CD4-positive, alpha-beta T cell (primary cell): ENCODE data around the gene TM2D1. TPM values are rescaled to one million over a fixed set of nuclear protein-coding genes. Genes with fewer than 3 reads are reported as not detected.

Source experiments
- ATAC-seq: fragments of 200-7000 bp; cut with Tn5 transposase; one replicate; pipeline ENCODE4 v1.10.0; 2022; ENCODE audit warnings: mild to moderate bottlenecking; ENCODE audit not compliant: poor library complexity
- CTCF ChIA-PET: fragments of 350-600 bp; sonication (Branson Sonifier 250); formaldehyde crosslinking; loops from one replicate; lab custom pipeline; 2021; ENCODE audit warnings: antibody characterized with exemption, inconsistent platforms; lab: Charles Lee
- POLR2A ChIA-PET: fragments of 350-600 bp; sonication (Branson Sonifier 250); formaldehyde crosslinking; loops from one replicate; lab custom pipeline; 2021; ENCODE audit warnings: antibody characterized with exemption, inconsistent platforms; lab: Charles Lee
- DNase-seq, 14 experiments: peaks; one replicate each; pipeline ENCODE4 v3.0.0-alpha.2; 2013 to 2020; ENCODE audit warnings: mixed read lengths in 2 of 14
- H3K27ac ChIP-seq, 2 donors: one replicate each; pipeline versions ENCODE4 v1.5.1 to v1.7.0; 2013; ENCODE audit warnings: low read length in 2 of 2, low read depth in 1 of 2, mild to moderate bottlenecking in 1 of 2
- H3K27me3 ChIP-seq, 2 experiments: 1 replicate in 1 of 2; 2 replicates in 1 of 2; pipeline versions ENCODE4 v1.6.1 to v1.7.0; 2013; ENCODE audit warnings: low read length in 2 of 2, control low read depth in 1 of 2, mild to moderate bottlenecking in 1 of 2, moderate library complexity in 1 of 2; ENCODE audit not compliant: insufficient read depth in 2 of 2, control insufficient read depth in 1 of 2
- H3K36me3 ChIP-seq: one replicate; pipeline ENCODE4 v1.6.1; 2013; ENCODE audit warnings: low read length, control low read depth; ENCODE audit not compliant: insufficient read depth
- H3K4me1 ChIP-seq: one replicate; pipeline ENCODE4 v1.6.1; 2013; ENCODE audit warnings: low read length, control low read depth; ENCODE audit not compliant: insufficient read depth
- H3K4me3 ChIP-seq: one replicate; pipeline ENCODE4 v1.5.1; 2013; ENCODE audit warnings: mild to moderate bottlenecking, low read length, moderate library complexity
- H3K9me3 ChIP-seq, 2 experiments: 1 replicate in 1 of 2; 2 replicates in 1 of 2; pipeline versions ENCODE4 v1.6.1 to v1.7.0; 2013; ENCODE audit warnings: low read length in 2 of 2, mild to moderate bottlenecking in 2 of 2, control low read depth in 1 of 2, moderate library complexity in 1 of 2; ENCODE audit not compliant: control insufficient read depth in 1 of 2, insufficient read depth in 1 of 2
- H3K27ac Mint-ChIP-seq: one replicate; pipeline ENCODE4 v1.8.0; 2020; ENCODE audit warnings: mixed read lengths
- H3K27me3 Mint-ChIP-seq: one replicate; pipeline ENCODE4 v1.8.0; 2021; ENCODE audit warnings: mixed read lengths
- H3K36me3 Mint-ChIP-seq: one replicate; pipeline ENCODE4 v1.8.0; 2021; ENCODE audit warnings: low read depth, mixed read lengths
- H3K4me1 Mint-ChIP-seq: one replicate; pipeline ENCODE4 v1.8.0; 2021; ENCODE audit warnings: low read depth, mixed read lengths
- H3K4me3 Mint-ChIP-seq: one replicate; pipeline ENCODE4 v1.8.0; 2020; ENCODE audit warnings: mild to moderate bottlenecking, mixed read lengths
- H3K9me3 Mint-ChIP-seq: one replicate; pipeline ENCODE4 v1.8.0; 2020; ENCODE audit warnings: mixed read lengths
- intact Hi-C, 2 experiments: fragments of 100-400 bp; cut with DNase I in 1 of 2; cut with micrococcal nuclease in 1 of 2; formaldehyde crosslinking; loops; one replicate each; pipeline versions ENCODE4 v1.15.1 to v1.9.0; 2023 to 2025; cut with DNase I, micrococcal nuclease
- polyA plus RNA-seq, 2 donors: library from polyadenylated mRNA; unstranded; fragments of 120-200 nt; gene quantifications; one replicate each; pipeline ENCODE4 v1.2.1, GENCODE V29; 2013
- total RNA-seq, 174 experiments: library from RNA in 2 of 174; stranded (reverse) in 2 of 174; gene quantifications; one replicate each; pipeline ENCODE4 v1.2.3 and lab custom pipeline; 2021 to 2026
- TF ChIP-seq, protein P1 (sequence below): fragments of 200-600 bp; IDR thresholded peaks from one replicate; pipeline ENCODE4 v1.8.0; 2022; ENCODE audit warnings: antibody characterized with exemption, mild to moderate bottlenecking

Gene TM2D1
- total RNA-seq (10 to 100 TPM; 12.0 to 13.7 TPM), total RNA-seq (lab: John Stamatoyannopoulos, UW) (15.4 to 62.4 (median 32.2) reads per million in 172 experiments)
- polyA plus RNA-seq (2013, experiment 1 of 2), result 31.0 TPM
- 30.9 TPM for polyA plus RNA-seq (2013, experiment 2 of 2)

- peaks cover 40% of the 10 kb centered on the region for H3K4me1 Mint-ChIP-seq
- H3K4me3 ChIP-seq, result peak within 1 kb of the TSS; percentile 93
- no peaks in the 10 kb centered on the region for H3K9me3 Mint-ChIP-seq
- ChIA-PET POLR2A (interaction anchor here (0.6 to 1.1 kb wide), 7 partner anchors 15 to 862 kb away, joined by 3 to 8 read pairs (median 5); no protein-coding TSS in a partner anchor), CTCF (no interaction called here)
- peaks cover 17% of the 10 kb centered on the region for H3K4me1 ChIP-seq
- peaks cover 10% of the 10 kb centered on the region for H3K36me3 ChIP-seq
- DNase-seq (peak; percentile 65 to 92 (median 78)), ATAC-seq (peak; percentile 91)
- intact Hi-C loops, result loop anchor here (1.0 to 10.0 kb wide), 7 partner anchors 16 to 1910 kb away; partner anchors contain the start of genes ATG4C (in 1 of the 2), HOOK1 (in 1 of the 2) and USP1 (in 1 of the 2)
- peaks cover 32% of the 10 kb centered on the region for H3K36me3 Mint-ChIP-seq
- H3K9me3 ChIP-seq, result no peaks in the 10 kb centered on the region
- peak within 1 kb of the TSS; percentile 97 for H3K4me3 Mint-ChIP-seq
- H3K27ac Mint-ChIP-seq, result peak within 1 kb of the TSS; percentile 97
- H3K27me3 ChIP-seq, result no peaks in the 10 kb centered on the region
- TF ChIP-seq, protein P1, sequence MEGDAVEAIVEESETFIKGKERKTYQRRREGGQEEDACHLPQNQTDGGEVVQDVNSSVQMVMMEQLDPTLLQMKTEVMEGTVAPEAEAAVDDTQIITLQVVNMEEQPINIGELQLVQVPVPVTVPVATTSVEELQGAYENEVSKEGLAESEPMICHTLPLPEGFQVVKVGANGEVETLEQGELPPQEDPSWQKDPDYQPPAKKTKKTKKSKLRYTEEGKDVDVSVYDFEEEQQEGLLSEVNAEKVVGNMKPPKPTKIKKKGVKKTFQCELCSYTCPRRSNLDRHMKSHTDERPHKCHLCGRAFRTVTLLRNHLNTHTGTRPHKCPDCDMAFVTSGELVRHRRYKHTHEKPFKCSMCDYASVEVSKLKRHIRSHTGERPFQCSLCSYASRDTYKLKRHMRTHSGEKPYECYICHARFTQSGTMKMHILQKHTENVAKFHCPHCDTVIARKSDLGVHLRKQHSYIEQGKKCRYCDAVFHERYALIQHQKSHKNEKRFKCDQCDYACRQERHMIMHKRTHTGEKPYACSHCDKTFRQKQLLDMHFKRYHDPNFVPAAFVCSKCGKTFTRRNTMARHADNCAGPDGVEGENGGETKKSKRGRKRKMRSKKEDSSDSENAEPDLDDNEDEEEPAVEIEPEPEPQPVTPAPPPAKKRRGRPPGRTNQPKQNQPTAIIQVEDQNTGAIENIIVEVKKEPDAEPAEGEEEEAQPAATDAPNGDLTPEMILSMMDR, result no peak
- H3K27ac ChIP-seq, result peak within 1 kb of the TSS; percentile 87 to 91
- H3K27me3 Mint-ChIP-seq, result no peaks in the 10 kb centered on the region
These were observed at the start of gene TM2D1 for GRCh38 chr1:61724813-61725694. TM2D1 (minus strand) TSS chr1:61725141; CDS start chr1:61725120, 21 bp downstream.

DNA sequence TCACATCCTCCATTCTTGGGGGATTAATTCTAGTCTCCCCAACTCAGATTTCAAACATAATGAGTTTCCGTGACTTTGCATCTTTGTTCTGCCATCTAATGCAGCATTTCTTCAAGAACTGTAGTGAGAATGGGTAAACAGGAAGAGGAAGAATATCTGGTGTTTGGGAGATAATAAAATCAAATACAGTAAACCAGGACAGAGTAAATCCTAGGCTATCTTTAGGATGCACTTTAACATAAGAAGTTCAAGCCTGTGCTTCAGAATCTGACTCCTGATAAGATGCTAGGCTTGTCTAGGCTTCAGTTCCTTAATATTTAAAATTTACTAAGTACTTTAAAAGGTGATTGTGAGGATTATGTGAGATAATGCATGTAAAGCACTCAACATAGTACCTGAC, 45.2 kb upstream of the TM2D1 start:
- TF ChIP-seq, protein P1, result no peak
- Histone ChIP-seq H3K9me3 (no peaks in the 10 kb centered on the region), H3K27ac (no peak overlapping the region), H3K4me1 (no peaks in the 10 kb centered on the region), H3K27me3 (no peaks in the 10 kb centered on the region), H3K4me3 (no peak overlapping the region), H3K36me3 (peaks cover 23% of the 10 kb centered on the region)
- intact Hi-C loops, result no loop called here
- DNase-seq (no peak), ATAC-seq (no peak)
- Mint-ChIP-seq H3K9me3 (no peaks in the 10 kb centered on the region), H3K27me3 (no peaks in the 10 kb centered on the region), H3K4me1 (peaks cover 7% of the 10 kb centered on the region), H3K36me3 (peaks cover 77% of the 10 kb centered on the region), H3K4me3 (no peak overlapping the region), H3K27ac (no peak overlapping the region)
- POLR2A ChIA-PET, result no interaction called here
- CTCF ChIA-PET, result no interaction called here

DNA sequence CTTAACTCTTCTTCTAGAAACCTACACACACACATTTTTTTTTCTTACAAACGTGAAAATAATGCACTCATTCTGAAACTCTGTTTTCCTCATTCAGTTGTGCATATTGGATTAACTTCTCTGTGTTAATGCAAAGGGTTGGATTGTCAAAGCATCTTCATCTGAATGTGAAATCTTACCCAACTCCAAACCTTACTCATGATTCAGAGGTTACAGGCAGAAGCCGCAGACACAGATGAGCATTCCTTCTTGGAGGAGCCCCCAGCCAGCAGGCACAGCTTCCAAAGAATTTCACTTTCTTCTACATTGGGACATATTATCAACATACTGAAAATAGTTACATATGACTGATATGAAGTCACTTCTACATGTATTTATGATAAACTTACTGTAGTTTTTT, 33.0 kb upstream of the TM2D1 start:
- H3K36me3 ChIP-seq, result no peaks in the 10 kb centered on the region
- H3K9me3 ChIP-seq, result no peaks in the 10 kb centered on the region
- POLR2A ChIA-PET, result no interaction called here
- CTCF ChIA-PET, result no interaction called here
- H3K27ac ChIP-seq, result no peak overlapping the region
- no peaks in the 10 kb centered on the region for H3K4me1 ChIP-seq
- ATAC-seq (no peak), DNase-seq (no peak)
- TF ChIP-seq, protein P1, result no peak
- H3K4me1 Mint-ChIP-seq, result peaks cover 16% of the 10 kb centered on the region
- no peaks in the 10 kb centered on the region for H3K27me3 ChIP-seq
- H3K27ac Mint-ChIP-seq, result no peak overlapping the region
- no peaks in the 10 kb centered on the region for H3K27me3 Mint-ChIP-seq
- peaks cover 8% of the 10 kb centered on the region for H3K36me3 Mint-ChIP-seq
- no peak overlapping the region for H3K4me3 ChIP-seq
- H3K4me3 Mint-ChIP-seq, result no peak overlapping the region
- intact Hi-C loops, result no loop called here
- no peaks in the 10 kb centered on the region for H3K9me3 Mint-ChIP-seq
